Colonic mucosa (tissue), 4 donors: ENCODE measurements around the gene PHACTR1. TPM values are rescaled to one million over a fixed set of nuclear protein-coding genes. Genes with fewer than 3 reads are reported as not detected.

Experiments
- DNase-seq: peaks from one replicate; pipeline ENCODE4 v3.0.0-alpha.2; 2020
- H3K27ac ChIP-seq: fragments of 200-600 bp; one replicate; pipeline ENCODE4 v1.8.0; 2021
- H3K27me3 ChIP-seq: fragments of 200-600 bp; one replicate; pipeline ENCODE4 v1.8.0; 2021
- H3K36me3 ChIP-seq: fragments of 200-600 bp; one replicate; pipeline ENCODE4 v1.8.0; 2021
- H3K4me1 ChIP-seq: fragments of 200-600 bp; one replicate; pipeline ENCODE4 v1.8.0; 2021; ENCODE audit warnings: mild to moderate bottlenecking
- H3K4me3 ChIP-seq: fragments of 200-600 bp; one replicate; pipeline ENCODE4 v1.8.0; 2021
- H3K9ac ChIP-seq, 2 donors: one replicate each; pipeline ENCODE4 v1.7.0; 2013; ENCODE audit warnings: control low read depth in 2 of 2, low read depth in 2 of 2, low read length in 2 of 2
- H3K9me3 ChIP-seq: fragments of 200-600 bp; one replicate; pipeline ENCODE4 v1.8.0; 2021
- intact Hi-C: fragments of 100-400 bp; cut with DNase I; formaldehyde crosslinking; loops from one replicate; pipeline ENCODE4 v1.14.1; 2022
- total RNA-seq, 2 donors: library from RNA; stranded (reverse); fragmentation: NEBNext Ultra II Directional in 1 of 2; extraction: Animal tissue kit (Norgen Biotek cat#: 25700) in 1 of 2; gene quantifications; one replicate each; pipeline ENCODE4 v1.2.1, GENCODE V29; 2021
- TF ChIP-seq, protein P1 (sequence below): fragments of 200-600 bp; IDR thresholded peaks from one replicate; pipeline ENCODE4 v1.8.0; 2022; ENCODE audit warnings: antibody characterized with exemption, mild to moderate bottlenecking
- donor health status: healthy.
- donor health status: DM: no; HTN: no; CAD: no.
- donor health status: DM: no; HTN: no; CAD: no.

Gene PHACTR1
- total RNA-seq, 2 donors from 2014 or later: 1.7 to 2.2 TPM

DNA sequence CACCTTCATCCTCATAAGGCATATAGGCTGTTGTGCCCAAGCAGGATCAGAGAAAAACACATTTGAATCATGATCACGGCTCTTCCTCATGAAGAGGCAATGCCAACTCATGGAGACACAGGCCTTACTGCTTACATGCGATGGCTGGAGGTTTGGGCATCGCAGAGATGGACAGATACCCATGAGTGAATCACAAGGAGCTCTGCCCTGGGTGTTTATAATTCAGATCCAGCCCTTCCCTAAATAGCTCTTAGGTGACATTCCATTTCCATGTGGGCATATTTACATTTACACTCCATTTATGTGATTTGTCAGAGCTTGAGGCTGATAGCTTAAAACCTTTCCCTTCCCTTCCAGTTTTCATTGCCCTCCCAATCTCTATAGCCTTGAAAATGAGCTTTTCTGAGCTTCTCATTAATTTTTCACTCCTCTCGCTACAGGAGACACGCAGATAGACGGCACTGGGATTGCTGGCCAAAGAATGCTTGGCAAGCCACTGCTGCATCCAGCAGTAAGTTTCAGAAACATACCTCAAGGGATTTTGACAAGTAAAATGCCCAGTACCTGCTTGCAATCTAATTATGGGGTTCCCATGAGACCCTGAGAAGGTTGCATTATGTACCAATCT is 362.6 kb downstream of the PHACTR1 start:
- DNase-seq: no peak
- H3K4me3 ChIP-seq: no peak overlapping the region
- TF ChIP-seq, protein P1, sequence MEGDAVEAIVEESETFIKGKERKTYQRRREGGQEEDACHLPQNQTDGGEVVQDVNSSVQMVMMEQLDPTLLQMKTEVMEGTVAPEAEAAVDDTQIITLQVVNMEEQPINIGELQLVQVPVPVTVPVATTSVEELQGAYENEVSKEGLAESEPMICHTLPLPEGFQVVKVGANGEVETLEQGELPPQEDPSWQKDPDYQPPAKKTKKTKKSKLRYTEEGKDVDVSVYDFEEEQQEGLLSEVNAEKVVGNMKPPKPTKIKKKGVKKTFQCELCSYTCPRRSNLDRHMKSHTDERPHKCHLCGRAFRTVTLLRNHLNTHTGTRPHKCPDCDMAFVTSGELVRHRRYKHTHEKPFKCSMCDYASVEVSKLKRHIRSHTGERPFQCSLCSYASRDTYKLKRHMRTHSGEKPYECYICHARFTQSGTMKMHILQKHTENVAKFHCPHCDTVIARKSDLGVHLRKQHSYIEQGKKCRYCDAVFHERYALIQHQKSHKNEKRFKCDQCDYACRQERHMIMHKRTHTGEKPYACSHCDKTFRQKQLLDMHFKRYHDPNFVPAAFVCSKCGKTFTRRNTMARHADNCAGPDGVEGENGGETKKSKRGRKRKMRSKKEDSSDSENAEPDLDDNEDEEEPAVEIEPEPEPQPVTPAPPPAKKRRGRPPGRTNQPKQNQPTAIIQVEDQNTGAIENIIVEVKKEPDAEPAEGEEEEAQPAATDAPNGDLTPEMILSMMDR: no peak
- H3K9me3 ChIP-seq: no peaks in the 10 kb centered on the region
- H3K27me3 ChIP-seq: no peaks in the 10 kb centered on the region
- no peaks in the 10 kb centered on the region for H3K36me3 ChIP-seq
- H3K27ac ChIP-seq: no peak overlapping the region
- H3K4me1 ChIP-seq: no peaks in the 10 kb centered on the region
- no peak overlapping the region for H3K9ac ChIP-seq
- intact Hi-C loops: no loop called here

- intact Hi-C loops: no loop called here
Measured at GRCh38 chr6:13080462-13081188, 364.1 kb downstream of the PHACTR1 start.

DNA sequence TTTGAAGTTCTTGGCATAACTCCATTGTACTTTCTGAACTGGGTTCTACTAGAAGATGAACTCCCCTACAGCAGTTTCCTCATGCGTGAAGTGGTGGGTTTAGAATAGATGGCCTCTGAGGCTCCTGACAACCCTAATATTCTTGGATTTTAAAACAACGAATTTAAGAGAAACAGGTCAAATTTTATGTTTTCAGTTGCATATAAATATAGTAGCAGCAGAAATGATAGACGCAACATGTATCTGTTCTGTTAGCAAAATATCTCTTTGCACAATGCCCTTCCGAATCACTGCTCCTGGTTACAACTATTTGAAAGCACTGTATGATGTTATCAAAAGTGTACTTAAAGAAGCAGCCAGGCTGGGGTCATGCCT is 364.6 kb downstream of the PHACTR1 start:
- no peak overlapping the region for H3K9ac ChIP-seq
- no peak overlapping the region for H3K27ac ChIP-seq
- TF ChIP-seq, protein P1: no peak
- no peak for DNase-seq
- no peak overlapping the region for H3K4me3 ChIP-seq
- H3K27me3 ChIP-seq: no peaks in the 10 kb centered on the region
- no peaks in the 10 kb centered on the region for H3K4me1 ChIP-seq
- no peaks in the 10 kb centered on the region for H3K9me3 ChIP-seq
- H3K36me3 ChIP-seq: no peaks in the 10 kb centered on the region
- intact Hi-C loops: no loop called here

More at GRCh38 chr6:13080462-13081188, 364.1 kb downstream of the PHACTR1 start:
- H3K9ac ChIP-seq: no peak overlapping the region
- no peak for DNase-seq
- TF ChIP-seq, protein P1: no peak
- no peaks in the 10 kb centered on the region for H3K9me3 ChIP-seq
- no peak overlapping the region for H3K27ac ChIP-seq
- no peaks in the 10 kb centered on the region for H3K36me3 ChIP-seq
- no peaks in the 10 kb centered on the region for H3K27me3 ChIP-seq
- H3K4me3 ChIP-seq: no peak overlapping the region
- H3K4me1 ChIP-seq: no peaks in the 10 kb centered on the region

DNA sequence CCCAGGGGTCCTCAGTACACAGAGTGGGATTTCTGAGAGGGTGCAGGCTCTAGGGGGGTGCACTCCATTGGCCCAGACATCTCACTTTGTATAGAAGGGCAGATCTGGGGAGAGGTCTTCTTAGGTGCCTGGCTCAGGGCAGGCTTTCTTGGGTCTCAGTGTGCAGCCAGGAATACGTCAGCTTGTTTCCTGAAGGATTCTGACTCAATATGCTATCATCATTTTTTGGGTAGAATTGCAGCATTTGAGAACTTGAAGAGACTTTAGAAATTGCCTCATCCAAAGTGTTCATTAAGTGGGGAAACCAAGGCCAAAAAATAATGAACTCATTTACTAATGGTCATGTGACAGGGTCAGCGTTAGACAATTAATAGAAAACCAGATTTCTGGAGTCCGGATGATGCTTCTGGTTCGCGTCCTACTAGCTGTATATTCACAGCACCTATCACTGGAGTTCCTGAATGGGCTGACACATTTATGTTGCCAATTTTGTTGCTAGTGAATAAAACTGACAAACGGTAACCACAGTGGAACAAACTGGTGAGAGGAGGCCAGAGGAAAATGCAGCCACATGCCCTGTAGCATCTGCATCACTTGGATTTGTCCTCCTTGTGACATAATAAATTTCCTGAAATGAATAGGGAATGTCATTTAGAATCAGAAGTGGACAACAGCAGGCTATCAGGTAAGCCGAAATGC is 372.9 kb downstream of the PHACTR1 start:
- H3K27me3 ChIP-seq: no peaks in the 10 kb centered on the region
- no peaks in the 10 kb centered on the region for H3K9me3 ChIP-seq
- no peak for DNase-seq
- no peaks in the 10 kb centered on the region for H3K36me3 ChIP-seq
- no peak overlapping the region for H3K9ac ChIP-seq
- TF ChIP-seq, protein P1: no peak
- no peaks in the 10 kb centered on the region for H3K4me1 ChIP-seq
- H3K4me3 ChIP-seq: no peak overlapping the region
- no peak overlapping the region for H3K27ac ChIP-seq
- intact Hi-C loops: no loop called here

DNA sequence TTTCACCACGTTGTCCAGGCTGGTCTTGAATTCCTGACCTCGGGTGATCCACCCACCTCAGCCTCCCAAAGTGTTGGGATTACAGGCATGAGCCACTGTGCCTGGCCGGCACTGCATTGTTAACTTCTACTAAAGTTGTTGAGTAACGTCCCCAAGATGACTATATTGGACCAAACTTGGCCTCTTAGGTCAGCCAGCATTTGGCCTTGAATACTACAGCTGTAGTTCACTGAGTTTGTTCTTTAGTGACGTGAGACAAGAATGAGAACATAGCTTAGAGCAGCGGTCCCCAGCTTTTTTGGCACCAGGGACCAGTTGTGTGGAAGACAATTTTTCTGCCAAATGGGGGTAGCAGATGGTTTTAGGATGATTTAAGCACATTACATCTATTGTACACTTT is 374.6 kb downstream of the PHACTR1 start:
- Histone ChIP-seq H3K36me3 (no peaks in the 10 kb centered on the region), H3K9me3 (no peaks in the 10 kb centered on the region), H3K27me3 (no peaks in the 10 kb centered on the region), H3K27ac (no peak overlapping the region), H3K9ac (no peak overlapping the region), H3K4me1 (no peaks in the 10 kb centered on the region), H3K4me3 (no peak overlapping the region)
- intact Hi-C loops: no loop called here
- TF ChIP-seq, protein P1: no peak
- DNase-seq: no peak
